ENCODE results near the gene GALR2.

Gene GALR2

GRCh38 chr17:76078860-76079534 lies 4.4 kb downstream of the GALR2 start, which contains the start of gene ZACN:
Gene ZACN, plus strand, starts transcription at chr17:76079182. Its CDS starts 83 bp downstream, at chr17:76079265.
- peaks cover 25% of the 10 kb centered on the region for H3K27me3 ChIP-seq (ENCODE audit: insufficient read depth, low read depth, severe bottlenecking)
- no peaks in the 10 kb centered on the region for H3K9me3 ChIP-seq (ENCODE audit: severe bottlenecking)
- no peak for DNase-seq
- peaks cover 21% of the 10 kb centered on the region for H3K36me3 ChIP-seq
- H3K27ac ChIP-seq, result peak within 1 kb of the TSS; percentile 23; the same call in 1 of the 2 replicates
- no peak for TF ChIP-seq CTCF (IDR thresholded peaks at IDR 0.05; ENCODE audit: low read depth, low read length)
- no peak within 1 kb of the TSS for H3K4me3 ChIP-seq (ENCODE audit: low read depth, low read length)

- DNase-seq, result no peak
- Histone ChIP-seq H3K27ac (no peak overlapping the region), H3K9me3 (ENCODE audit: severe bottlenecking) (no peaks in the 10 kb centered on the region), H3K27me3 (ENCODE audit: insufficient read depth, low read depth, severe bottlenecking) (peaks cover 25% of the 10 kb centered on the region), H3K36me3 (peaks cover 27% of the 10 kb centered on the region), H3K4me3 (ENCODE audit: low read depth, low read length) (no peak overlapping the region)
- no peak for TF ChIP-seq CTCF (IDR thresholded peaks at IDR 0.05; ENCODE audit: low read depth, low read length)
Measured at GRCh38 chr17:76079535-76079955, 5.0 kb downstream of the GALR2 start.

- 0 out of 2 replicates have a peak, but pooled peaks have one; percentile 40 for TF ChIP-seq CTCF (IDR thresholded peaks at IDR 0.05; ENCODE audit: low read depth, low read length)
- no peaks in the 10 kb centered on the region for H3K9me3 ChIP-seq (ENCODE audit: severe bottlenecking)
- H3K27ac ChIP-seq, result peak overlapping the region; percentile 23; the same call in 1 of the 2 replicates
- peaks cover 33% of the 10 kb centered on the region for H3K36me3 ChIP-seq
- peak; percentile 55 for DNase-seq
- H3K4me3 ChIP-seq (ENCODE audit: low read depth, low read length), result no peak overlapping the region
- peaks cover 23% of the 10 kb centered on the region for H3K27me3 ChIP-seq (ENCODE audit: insufficient read depth, low read depth, severe bottlenecking)
Measured at GRCh38 chr17:76079956-76080767, 5.6 kb downstream of the GALR2 start.

- no peak for TF ChIP-seq CTCF (IDR thresholded peaks at IDR 0.05; ENCODE audit: low read depth, low read length)
- no peak for DNase-seq
- H3K4me3 ChIP-seq (ENCODE audit: low read depth, low read length), result no peak overlapping the region
Measured at GRCh38 chr17:76080768-76081287, 6.2 kb downstream of the GALR2 start.

GRCh38 chr17:76081295-76082210 lies 7.0 kb downstream of the GALR2 start:
- peaks cover 47% of the 10 kb centered on the region for H3K36me3 ChIP-seq
- DNase-seq, result no peak
- no peak overlapping the region for H3K4me3 ChIP-seq (ENCODE audit: low read depth, low read length)
- H3K27me3 ChIP-seq (ENCODE audit: insufficient read depth, low read depth, severe bottlenecking), result peaks cover 12% of the 10 kb centered on the region
- H3K9me3 ChIP-seq (ENCODE audit: severe bottlenecking), result no peaks in the 10 kb centered on the region
- no peak for TF ChIP-seq CTCF (IDR thresholded peaks at IDR 0.05; ENCODE audit: low read depth, low read length)
- H3K27ac ChIP-seq, result peak overlapping the region; percentile 21

More at GRCh38 chr17:76080768-76081287, 6.2 kb downstream of the GALR2 start:
- H3K9me3 ChIP-seq (ENCODE audit: severe bottlenecking), result no peaks in the 10 kb centered on the region
- peaks cover 19% of the 10 kb centered on the region for H3K27me3 ChIP-seq (ENCODE audit: insufficient read depth, low read depth, severe bottlenecking)
- peaks cover 39% of the 10 kb centered on the region for H3K36me3 ChIP-seq
- no peak overlapping the region for H3K27ac ChIP-seq
